Measurements from ENCODE around the gene FXYD6. TPM values are rescaled to one million over a fixed set of nuclear protein-coding genes. Genes with fewer than 3 reads are reported as not detected.

The FXYD6 gene
- total and polyA plus RNA-seq, 2 donors (not counting 1 experiment from before 2014, with no cell fraction given), result not detected

DNA sequence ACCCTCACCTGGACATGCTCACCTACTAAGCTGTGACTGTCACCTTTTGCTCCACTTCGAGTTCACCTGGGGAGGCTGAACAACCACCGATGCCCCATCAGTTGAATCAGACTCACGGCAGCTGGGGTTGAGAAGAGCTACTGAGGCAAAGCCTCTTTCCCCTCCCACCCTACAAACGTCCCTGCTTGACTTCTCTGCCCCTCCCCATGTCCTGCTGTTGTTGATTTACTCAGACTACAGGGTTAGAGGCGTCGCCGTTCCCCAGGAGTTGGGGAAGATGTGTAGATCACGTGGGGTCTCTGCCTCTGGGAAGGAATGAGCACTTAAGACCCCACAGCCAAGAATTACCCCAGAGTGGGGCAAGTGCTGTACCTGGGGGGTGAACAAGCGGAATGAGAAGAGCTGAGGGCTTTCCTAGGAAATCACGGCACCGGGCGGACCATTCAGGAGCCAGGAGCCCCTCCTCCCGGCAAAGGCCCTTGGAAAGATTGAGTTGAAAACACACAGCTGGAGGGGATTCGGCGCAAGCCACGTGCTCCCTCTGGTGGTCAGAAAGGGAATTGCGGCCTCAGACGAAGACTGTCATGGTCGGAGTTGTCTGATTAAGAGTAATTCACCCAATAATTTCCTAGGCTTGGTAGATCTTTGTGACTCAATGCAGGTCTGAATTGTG is 59.0 kb downstream of the FXYD6 start:
- no peaks in the 10 kb centered on the region for H3K9me3 Mint-ChIP-seq (ENCODE audit: insufficient read depth)
- Histone ChIP-seq H3K9me3 (ENCODE audit: control extremely low read depth in 1 of 3, control insufficient read depth in 2 of 3, insufficient read depth in 1 of 3, low read length in 2 of 3) (no peaks in the 10 kb centered on the region), H3K4me3 (ENCODE audit: control extremely low read depth in 1 of 5, extremely low read depth in 1 of 5, insufficient read depth in 1 of 5, low read depth in 2 of 5, low read length in 4 of 5) (peak overlapping the region in 4 of 5 experiments; percentile 2 to 62 (median 50)), H3K36me3 (replicated peaks in 1 of 2; ENCODE audit: control extremely low read depth in 1 of 2, control insufficient read depth in 1 of 2, extremely low read depth in 1 of 2, insufficient read depth in 2 of 2, low read length in 1 of 2) (no peaks in the 10 kb centered on the region), H3K27ac (ENCODE audit: low read length in 2 of 2) (peak overlapping the region in 1 of 2 donors; percentile 91), H3K9ac (ENCODE audit: low read length) (peak overlapping the region; percentile 69), H3K4me1 (ENCODE audit: control insufficient read depth in 2 of 2, insufficient read depth in 2 of 2, low read length in 2 of 2) (peaks cover 46 to 58% of the 10 kb centered on the region in 2 donors), H4K20me1 (ENCODE audit: control insufficient read depth, insufficient read depth, low read length, poor library complexity, severe bottlenecking) (no peaks in the 10 kb centered on the region), H3K79me2 (ENCODE audit: control insufficient read depth, insufficient read depth, low read length) (peaks cover 11% of the 10 kb centered on the region), H2AFZ (ENCODE audit: insufficient read depth, low read depth, low read length, poor library complexity, severe bottlenecking) (peak overlapping the region; percentile 53), H3K4me2 (replicated peaks; ENCODE audit: low read depth, low read length, poor library complexity, severe bottlenecking) (peak overlapping the region; percentile 98), H3K27me3 (replicated peaks in 1 of 4; ENCODE audit: control extremely low read depth in 1 of 4, control insufficient read depth in 3 of 4, insufficient read depth in 4 of 4, low read length in 3 of 4) (peaks cover 0 to 11% (median 2%) of the 10 kb centered on the region in 4 experiments)
- H3K27ac Mint-ChIP-seq, result peak overlapping the region; percentile 93
- H3K4me1 Mint-ChIP-seq, result peaks cover 55% of the 10 kb centered on the region
- 8% methylated on average over 13 of the region's 19 CpGs for WGBS (ENCODE audit: insufficient coverage)
- no peak for TF ChIP-seq EZH2 (IDR thresholded peaks at IDR 0.05; ENCODE audit: borderline replicate concordance, insufficient read depth, low read depth, low read length, poor library complexity, severe bottlenecking)
- TF ChIP-seq, protein P1, sequence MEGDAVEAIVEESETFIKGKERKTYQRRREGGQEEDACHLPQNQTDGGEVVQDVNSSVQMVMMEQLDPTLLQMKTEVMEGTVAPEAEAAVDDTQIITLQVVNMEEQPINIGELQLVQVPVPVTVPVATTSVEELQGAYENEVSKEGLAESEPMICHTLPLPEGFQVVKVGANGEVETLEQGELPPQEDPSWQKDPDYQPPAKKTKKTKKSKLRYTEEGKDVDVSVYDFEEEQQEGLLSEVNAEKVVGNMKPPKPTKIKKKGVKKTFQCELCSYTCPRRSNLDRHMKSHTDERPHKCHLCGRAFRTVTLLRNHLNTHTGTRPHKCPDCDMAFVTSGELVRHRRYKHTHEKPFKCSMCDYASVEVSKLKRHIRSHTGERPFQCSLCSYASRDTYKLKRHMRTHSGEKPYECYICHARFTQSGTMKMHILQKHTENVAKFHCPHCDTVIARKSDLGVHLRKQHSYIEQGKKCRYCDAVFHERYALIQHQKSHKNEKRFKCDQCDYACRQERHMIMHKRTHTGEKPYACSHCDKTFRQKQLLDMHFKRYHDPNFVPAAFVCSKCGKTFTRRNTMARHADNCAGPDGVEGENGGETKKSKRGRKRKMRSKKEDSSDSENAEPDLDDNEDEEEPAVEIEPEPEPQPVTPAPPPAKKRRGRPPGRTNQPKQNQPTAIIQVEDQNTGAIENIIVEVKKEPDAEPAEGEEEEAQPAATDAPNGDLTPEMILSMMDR (IDR thresholded peaks at IDR 0.05), result peak; percentile 98
- CTCF ChIA-PET, result interaction anchor here (0.5 to 15.4 kb wide), 21 partner anchors 10 to 585 kb away, joined by 3 to 462 read pairs (median 6); partner anchors contain the start of gene IL10RA
- DNase-seq (peak; percentile 89), ATAC-seq (ENCODE audit: low read depth) (peak; percentile 11)
- H3K4me3 Mint-ChIP-seq, result peak overlapping the region; percentile 89
- POLR2A ChIA-PET, result interaction anchor here (0.8 to 3.6 kb wide), 4 partner anchors 10 to 185 kb away, joined by 3 to 19 read pairs (median 4); no protein-coding TSS in a partner anchor
- intact Hi-C loops (cut with micrococcal nuclease), result loop anchor here (1.0 to 5.0 kb wide), 5 partner anchors 10 to 620 kb away; partner anchors contain the start of genes CEP164, KMT2A, PCSK7 and RNF214
- peaks cover 10% of the 10 kb centered on the region for H3K27me3 Mint-ChIP-seq

Measured in B cell (primary cell).